Neural progenitor cell (in vitro differentiated cells): ENCODE measurements around the gene FBLN7. TPM values are rescaled to one million over a fixed set of nuclear protein-coding genes. Genes with fewer than 3 reads are reported as not detected.

ENCODE experiments used
- DNase-seq: peaks from one replicate; pipeline ENCODE4 v3.0.0-alpha.2; 2016; ENCODE audit warnings: low spot score
- H2AFZ ChIP-seq: fragments of 200-600 bp; sonication (generic); replicated peaks from 2 replicates; pipeline ENCODE4 v1.6.1; 2016; ENCODE audit warnings: antibody characterized with exemption
- H3F3A ChIP-seq: fragments of 200-600 bp; sonication (generic); 2 replicates; pipeline ENCODE4 v1.6.1; 2016; ENCODE audit warnings: antibody characterized with exemption, low read depth
- H3K27ac ChIP-seq: fragments of 200-600 bp; sonication (generic); 2 replicates; pipeline ENCODE4 v1.5.1; 2016; ENCODE audit warnings: mild to moderate bottlenecking
- H3K27me3 ChIP-seq: fragments of 200-600 bp; sonication (generic); 2 replicates; pipeline ENCODE4 v1.6.1; 2016; ENCODE audit warnings: mild to moderate bottlenecking, moderate library complexity
- H3K36me3 ChIP-seq: fragments of 200-600 bp; sonication (generic); 2 replicates; pipeline ENCODE4 v1.5.1; 2016
- H3K4me1 ChIP-seq: fragments of 200-600 bp; sonication (generic); 2 replicates; pipeline ENCODE4 v1.6.1; 2016; ENCODE audit warnings: mixed run types
- H3K4me2 ChIP-seq: fragments of 200-600 bp; sonication (generic); 2 replicates; pipeline ENCODE4 v1.6.1; 2016
- H3K4me3 ChIP-seq: fragments of 200-600 bp; sonication (generic); 2 replicates; pipeline ENCODE4 v1.5.1; 2016
- H3K79me2 ChIP-seq: fragments of 200-600 bp; sonication (generic); 2 replicates; pipeline ENCODE4 v1.6.1; 2016; ENCODE audit warnings: low read depth
- H3K9ac ChIP-seq: fragments of 200-600 bp; sonication (generic); 2 replicates; pipeline ENCODE4 v1.6.1; 2016
- H3K9me3 ChIP-seq: fragments of 200-600 bp; sonication (generic); 2 replicates; pipeline ENCODE4 v1.5.1; 2016; ENCODE audit warnings: low read depth
- H4K20me1 ChIP-seq: fragments of 200-600 bp; sonication (generic); 2 replicates; pipeline ENCODE4 v1.6.1; 2016; ENCODE audit warnings: low read depth
- H3K27ac Mint-ChIP-seq: 3 replicates; pipeline ENCODE4 v1.8.0; 2021; ENCODE audit warnings: mixed read lengths
- H3K27me3 Mint-ChIP-seq: 2 replicates; pipeline ENCODE4 v1.8.0; 2022; ENCODE audit warnings: low read depth, mild to moderate bottlenecking, inconsistent platforms, moderate library complexity, mixed read lengths; ENCODE audit not compliant: insufficient read depth
- H3K36me3 Mint-ChIP-seq: 3 replicates; pipeline ENCODE4 v1.8.0; 2021; ENCODE audit warnings: mixed read lengths
- H3K4me1 Mint-ChIP-seq: 3 replicates; pipeline ENCODE4 v1.8.0; 2021; ENCODE audit warnings: mixed read lengths
- H3K4me3 Mint-ChIP-seq: 3 replicates; pipeline ENCODE4 v1.8.0; 2021; ENCODE audit warnings: mild to moderate bottlenecking, moderate library complexity, mixed read lengths
- H3K9me3 Mint-ChIP-seq: 3 replicates; pipeline ENCODE4 v1.8.0; 2020; ENCODE audit warnings: mixed read lengths
- CTCF ChIP-seq: fragments of 200-600 bp; sonication (generic); IDR thresholded peaks from 2 replicates; pipeline ENCODE4 v1.5.1; 2017; ENCODE audit warnings: antibody characterized with exemption, mild to moderate bottlenecking
- EZH2 ChIP-seq: fragments of 200-600 bp; sonication (generic); IDR thresholded peaks from 2 replicates; pipeline ENCODE4 v1.6.1; 2017; ENCODE audit warnings: antibody characterized with exemption, mild to moderate bottlenecking, moderate library complexity
- EZH2phosphoT487 ChIP-seq: fragments of 200-600 bp; sonication (generic); IDR thresholded peaks from 2 replicates; pipeline ENCODE4 v1.6.1; 2017; ENCODE audit warnings: antibody characterized with exemption
- total RNA-seq: library from RNA; depleted of rRNA; stranded (reverse); fragments of >200 nt; gene quantifications from 2 replicates; pipeline ENCODE4 v1.2.3, GENCODE V29; 2015; ENCODE audit warnings: low replicate concordance

Gene FBLN7
- total RNA-seq, 1 donor from 2014 or later: 7.8 TPM

- Histone ChIP-seq H3K27ac (no peak overlapping the region), H3K9me3 (no peaks in the 10 kb centered on the region), H2AFZ (no peak overlapping the region), H3F3A (no peaks in the 10 kb centered on the region), H3K36me3 (no peaks in the 10 kb centered on the region), H3K79me2 (no peaks in the 10 kb centered on the region), H3K4me2 (no peak overlapping the region), H3K4me3 (no peak overlapping the region), H3K4me1 (no peaks in the 10 kb centered on the region), H3K9ac (no peak overlapping the region), H4K20me1 (no peaks in the 10 kb centered on the region), H3K27me3 (no peaks in the 10 kb centered on the region)
- no peak for DNase-seq
- no peak overlapping the region for H3K27ac Mint-ChIP-seq
- no peak for TF ChIP-seq EZH2phosphoT487
- no peak for TF ChIP-seq CTCF
- no peak for TF ChIP-seq EZH2
- peaks cover 2% of the 10 kb centered on the region for H3K27me3 Mint-ChIP-seq
- H3K36me3 Mint-ChIP-seq: peaks cover 22% of the 10 kb centered on the region
- H3K4me3 Mint-ChIP-seq: no peak overlapping the region
- no peaks in the 10 kb centered on the region for H3K4me1 Mint-ChIP-seq
- no peaks in the 10 kb centered on the region for H3K9me3 Mint-ChIP-seq
Observed at GRCh38 chr2:112093216-112093615, 45.0 kb upstream of the FBLN7 start.

GRCh38 chr2:112095681-112096080 is 42.5 kb upstream of the FBLN7 start:
- Histone ChIP-seq H3K9me3 (no peaks in the 10 kb centered on the region), H3K27me3 (no peaks in the 10 kb centered on the region), H2AFZ (no peak overlapping the region), H3K27ac (no peak overlapping the region), H3K79me2 (no peaks in the 10 kb centered on the region), H3K9ac (no peak overlapping the region), H3F3A (no peaks in the 10 kb centered on the region), H3K4me1 (no peaks in the 10 kb centered on the region), H3K4me3 (no peak overlapping the region), H3K4me2 (no peak overlapping the region), H3K36me3 (no peaks in the 10 kb centered on the region), H4K20me1 (no peaks in the 10 kb centered on the region)
- no peak for DNase-seq
- no peak overlapping the region for H3K27ac Mint-ChIP-seq
- peaks cover 15% of the 10 kb centered on the region for H3K36me3 Mint-ChIP-seq
- H3K4me3 Mint-ChIP-seq: no peak overlapping the region
- no peak for TF ChIP-seq CTCF
- no peak for TF ChIP-seq EZH2
- TF ChIP-seq EZH2phosphoT487: no peak
- H3K27me3 Mint-ChIP-seq: peaks cover 2% of the 10 kb centered on the region
- H3K4me1 Mint-ChIP-seq: no peaks in the 10 kb centered on the region
- H3K9me3 Mint-ChIP-seq: no peaks in the 10 kb centered on the region

- TF ChIP-seq EZH2phosphoT487 (no peak), EZH2 (no peak), CTCF (no peak)
- Histone ChIP-seq H3K36me3 (no peaks in the 10 kb centered on the region), H4K20me1 (no peaks in the 10 kb centered on the region), H3K4me2 (no peak overlapping the region), H2AFZ (no peak overlapping the region), H3K9me3 (no peaks in the 10 kb centered on the region), H3K79me2 (no peaks in the 10 kb centered on the region), H3K4me1 (no peaks in the 10 kb centered on the region), H3K27me3 (no peaks in the 10 kb centered on the region), H3F3A (no peaks in the 10 kb centered on the region), H3K9ac (no peak overlapping the region), H3K27ac (no peak overlapping the region), H3K4me3 (no peak overlapping the region)
- no peak for DNase-seq
- H3K4me1 Mint-ChIP-seq: no peaks in the 10 kb centered on the region
- no peak overlapping the region for H3K27ac Mint-ChIP-seq
- peaks cover 2% of the 10 kb centered on the region for H3K27me3 Mint-ChIP-seq
- H3K4me3 Mint-ChIP-seq: no peak overlapping the region
- no peaks in the 10 kb centered on the region for H3K9me3 Mint-ChIP-seq
- H3K36me3 Mint-ChIP-seq: peaks cover 14% of the 10 kb centered on the region
Observed at GRCh38 chr2:112096098-112096497, 42.1 kb upstream of the FBLN7 start.
